ENCODE data around the gene OR6C2.
"Not testable (repeated sequence)": the region's sequence is repeated elsewhere in the genome, so short reads cannot be mapped to it uniquely, and the experiment has no call there.

Gene OR6C2

DNA sequence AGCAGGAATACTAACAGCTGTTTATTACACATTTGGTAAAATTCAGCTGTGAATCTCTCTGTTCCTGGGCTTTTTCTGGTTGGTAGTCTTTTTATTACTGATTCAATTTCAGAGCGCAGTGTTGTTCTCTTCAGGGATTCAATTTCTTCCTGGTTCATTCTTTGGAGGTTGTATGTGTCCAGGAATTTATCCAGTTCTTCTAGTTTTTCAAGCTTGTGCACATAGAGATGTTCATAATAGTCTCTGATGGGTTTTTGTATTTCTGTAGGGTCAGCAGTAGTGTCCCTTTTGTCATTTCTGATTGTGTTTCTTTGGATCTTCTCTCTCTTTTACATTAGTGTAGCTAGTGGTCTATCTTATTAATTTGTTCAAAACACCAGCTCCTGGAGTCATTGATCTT, 26.9 kb upstream of the OR6C2 start:
- no peaks in the 10 kb centered on the region for H3K36me3 ChIP-seq
- no peak for DNase-seq
- no peaks in the 10 kb centered on the region for H3K4me1 ChIP-seq
- no peak overlapping the region for H3K4me3 ChIP-seq (ENCODE audit: low read depth, low read length)
- peaks cover 5% of the 10 kb centered on the region; the same call in 1 of the 2 replicates for H3K27me3 ChIP-seq
- no peaks in the 10 kb centered on the region for H3K9me3 ChIP-seq
- TF ChIP-seq, protein P1, sequence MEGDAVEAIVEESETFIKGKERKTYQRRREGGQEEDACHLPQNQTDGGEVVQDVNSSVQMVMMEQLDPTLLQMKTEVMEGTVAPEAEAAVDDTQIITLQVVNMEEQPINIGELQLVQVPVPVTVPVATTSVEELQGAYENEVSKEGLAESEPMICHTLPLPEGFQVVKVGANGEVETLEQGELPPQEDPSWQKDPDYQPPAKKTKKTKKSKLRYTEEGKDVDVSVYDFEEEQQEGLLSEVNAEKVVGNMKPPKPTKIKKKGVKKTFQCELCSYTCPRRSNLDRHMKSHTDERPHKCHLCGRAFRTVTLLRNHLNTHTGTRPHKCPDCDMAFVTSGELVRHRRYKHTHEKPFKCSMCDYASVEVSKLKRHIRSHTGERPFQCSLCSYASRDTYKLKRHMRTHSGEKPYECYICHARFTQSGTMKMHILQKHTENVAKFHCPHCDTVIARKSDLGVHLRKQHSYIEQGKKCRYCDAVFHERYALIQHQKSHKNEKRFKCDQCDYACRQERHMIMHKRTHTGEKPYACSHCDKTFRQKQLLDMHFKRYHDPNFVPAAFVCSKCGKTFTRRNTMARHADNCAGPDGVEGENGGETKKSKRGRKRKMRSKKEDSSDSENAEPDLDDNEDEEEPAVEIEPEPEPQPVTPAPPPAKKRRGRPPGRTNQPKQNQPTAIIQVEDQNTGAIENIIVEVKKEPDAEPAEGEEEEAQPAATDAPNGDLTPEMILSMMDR (IDR thresholded peaks at IDR 0.05; ENCODE audit: low read depth, low read length), result no peak

DNA sequence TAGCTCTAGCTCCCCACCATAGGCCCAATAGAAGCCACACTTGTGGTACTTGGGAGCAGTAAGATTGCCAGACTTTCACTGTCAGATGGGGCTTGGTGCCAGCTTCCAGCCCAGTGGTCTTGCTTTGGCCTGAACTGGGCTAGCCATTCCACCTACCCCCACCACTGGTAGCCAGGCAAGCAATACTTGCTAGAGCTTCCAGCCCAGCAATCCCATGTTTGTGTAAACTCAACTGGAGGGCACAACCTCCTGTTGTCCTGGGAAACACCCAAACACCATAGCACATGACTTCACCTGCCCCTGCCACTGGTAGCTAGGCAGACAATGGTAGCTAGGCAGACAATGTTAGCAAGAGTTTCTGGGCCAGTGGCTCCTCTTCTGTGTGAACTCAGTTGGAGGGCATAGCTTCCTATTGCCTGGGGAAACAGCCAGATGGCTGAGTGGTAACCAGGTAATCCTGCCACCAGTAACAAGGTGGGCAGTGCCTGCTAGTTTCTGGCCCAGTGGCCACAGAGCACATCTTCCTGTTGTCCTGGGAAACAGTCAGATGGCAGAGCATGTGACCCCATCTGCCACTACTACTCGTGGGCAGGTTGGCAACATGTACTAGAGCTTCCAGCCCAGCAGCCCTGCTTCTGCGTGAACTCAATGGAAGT, 23.4 kb upstream of the OR6C2 start:
- Histone ChIP-seq H3K36me3 (no peaks in the 10 kb centered on the region), H3K4me3 (ENCODE audit: low read depth, low read length) (no peak overlapping the region), H3K9me3 (no peaks in the 10 kb centered on the region), H3K27me3 (peaks cover 3% of the 10 kb centered on the region; the same call in 1 of the 2 replicates), H3K4me1 (no peaks in the 10 kb centered on the region)
- no peak for DNase-seq
- TF ChIP-seq, protein P1 (IDR thresholded peaks at IDR 0.05; ENCODE audit: low read depth, low read length), result no peak

DNA sequence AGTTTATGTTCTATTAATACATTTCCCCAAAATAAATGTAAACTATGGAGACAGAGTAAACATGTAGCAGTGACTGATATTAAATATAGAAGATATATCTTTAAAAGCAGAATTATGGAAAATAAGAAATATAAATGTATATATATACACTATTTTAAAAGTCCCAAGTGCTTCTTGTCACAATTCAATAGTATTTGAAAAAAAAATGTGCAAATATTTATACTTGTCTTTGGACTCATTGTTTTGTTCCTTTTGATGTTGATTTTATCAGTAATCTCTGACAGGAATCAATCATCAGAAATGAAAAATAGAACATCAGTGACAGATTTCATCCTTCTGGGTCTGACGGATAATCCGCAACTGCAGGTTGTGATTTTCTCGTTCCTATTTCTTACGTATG, 17.9 kb upstream of the OR6C2 start, which contains the start of gene OR6C76:
Gene OR6C76, plus strand, starts transcription at position 301 of the 400 bp plus-strand sequence. Its CDS starts 0 bp downstream, at position 301.
- no peaks in the 10 kb centered on the region for H3K36me3 ChIP-seq
- no peaks in the 10 kb centered on the region for H3K9me3 ChIP-seq
- TF ChIP-seq, protein P1 (IDR thresholded peaks at IDR 0.05; ENCODE audit: low read depth, low read length), result no peak
- H3K4me1 ChIP-seq, result no peaks in the 10 kb centered on the region
- no peak for DNase-seq
- no peak within 1 kb of the TSS for H3K4me3 ChIP-seq (ENCODE audit: low read depth, low read length)
- no peaks in the 10 kb centered on the region for H3K27me3 ChIP-seq

DNA sequence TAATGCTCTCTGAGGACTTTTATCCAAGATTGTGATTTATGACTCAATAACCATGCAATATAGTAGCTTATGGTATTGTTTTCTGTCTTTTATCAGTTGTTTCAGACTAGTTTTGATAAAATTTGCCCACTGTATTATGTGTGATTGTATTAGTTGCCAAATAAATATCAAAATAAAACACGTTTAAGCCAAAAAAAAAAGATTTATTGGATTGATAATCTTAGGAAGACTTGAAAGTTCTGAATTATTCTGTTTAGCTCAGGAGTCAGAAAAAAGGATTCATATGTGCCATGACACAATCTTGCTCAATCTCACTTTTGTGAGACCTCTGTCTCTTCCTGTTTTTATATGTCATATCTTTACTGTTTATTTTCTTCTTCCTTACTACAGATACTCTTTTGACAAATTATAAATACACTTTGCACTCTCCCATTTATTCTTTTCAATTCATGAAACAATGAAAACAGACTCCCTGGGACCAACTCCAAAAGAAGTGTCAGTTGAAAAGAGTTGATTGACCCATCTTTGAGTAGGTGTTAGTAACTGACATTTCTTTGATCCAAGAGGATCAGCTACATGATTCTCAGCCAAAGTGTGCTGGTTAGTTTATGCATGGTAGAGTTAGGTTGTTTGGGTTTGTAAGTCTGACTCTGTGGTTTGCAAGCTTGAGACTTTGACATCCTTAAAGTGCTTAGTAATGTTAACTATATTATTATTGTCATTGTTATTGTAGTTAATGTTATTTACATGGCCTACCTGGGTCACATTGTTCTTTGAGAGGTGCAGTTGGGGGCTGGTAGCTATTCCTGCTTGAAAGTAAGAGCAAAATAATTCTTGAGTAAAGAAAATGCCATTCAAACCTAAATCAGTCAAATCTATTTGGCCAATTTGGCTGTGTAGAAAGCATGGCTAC, 15.3 kb upstream of the OR6C2 start:
- H3K4me3 ChIP-seq (ENCODE audit: low read depth, low read length), result no peak overlapping the region
- no peaks in the 10 kb centered on the region for H3K4me1 ChIP-seq
- no peaks in the 10 kb centered on the region for H3K36me3 ChIP-seq
- H3K27me3 ChIP-seq, result no peaks in the 10 kb centered on the region
- TF ChIP-seq, protein P1 (IDR thresholded peaks at IDR 0.05; ENCODE audit: low read depth, low read length), result no peak
- no peaks in the 10 kb centered on the region for H3K9me3 ChIP-seq
- no peak for DNase-seq

DNA sequence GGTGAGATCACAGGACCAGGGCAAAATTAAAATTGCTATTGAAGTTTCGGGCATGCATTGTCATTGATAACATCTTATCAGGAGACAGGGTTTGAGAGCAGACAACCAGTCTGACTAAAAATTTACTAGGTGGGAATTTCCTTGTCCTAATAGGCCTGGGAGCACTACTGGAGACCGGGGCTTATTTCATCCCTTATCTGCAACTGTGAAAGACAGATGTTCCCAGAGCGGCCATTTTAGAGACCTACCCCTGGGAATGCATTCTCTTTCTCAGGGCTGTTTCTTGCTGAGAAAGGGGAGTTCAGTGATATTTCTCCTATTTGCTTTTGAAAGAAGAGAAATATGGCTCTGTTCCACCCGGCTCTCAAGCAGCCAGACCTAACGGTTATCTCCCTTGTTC, 2.6 kb upstream of the OR6C2 start:
- H3K27me3 ChIP-seq; H3K36me3 ChIP-seq; DNase-seq; H3K9me3 ChIP-seq; H3K4me1 ChIP-seq; H3K4me3 ChIP-seq (ENCODE audit: low read depth, low read length): not testable (repeated sequence)

DNA sequence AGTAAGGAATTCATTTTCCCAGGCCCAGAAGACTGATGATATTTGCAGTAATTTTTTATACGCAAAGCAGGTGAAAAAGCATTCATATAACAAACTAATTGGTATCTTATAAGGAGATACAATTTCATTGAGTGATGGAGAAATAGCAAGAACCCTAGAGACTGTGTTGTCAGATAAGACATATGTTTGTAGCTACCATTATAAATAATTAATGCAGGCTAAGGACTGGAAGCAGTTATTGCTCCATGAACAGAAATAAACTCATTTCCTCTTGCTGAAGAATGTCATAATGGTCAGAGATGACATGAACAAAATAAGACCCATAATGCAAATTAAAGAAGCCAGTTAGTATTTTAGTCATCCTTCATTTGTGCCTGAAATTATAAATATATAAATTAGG, 1.5 kb downstream of the OR6C2 start:
- no peaks in the 10 kb centered on the region; the same call in 1 of the 2 replicates for H3K9me3 ChIP-seq
- H3K27me3 ChIP-seq, result no peaks in the 10 kb centered on the region; the same call in 1 of the 2 replicates
- no peak overlapping the region for H3K4me3 ChIP-seq (ENCODE audit: low read depth, low read length)
- H3K4me1 ChIP-seq, result no peaks in the 10 kb centered on the region
- TF ChIP-seq, protein P1 (IDR thresholded peaks at IDR 0.05; ENCODE audit: low read depth, low read length), result no peak
- DNase-seq, result no peak
- H3K36me3 ChIP-seq, result no peaks in the 10 kb centered on the region
